Measurements from ENCODE around the gene DHRS12. TPM values are rescaled to one million over a fixed set of nuclear protein-coding genes. Genes with fewer than 3 reads are reported as not detected.

Gene DHRS12
- total RNA-seq, 1 experiment from 2014 or later = 14.1 TPM

GRCh38 chr13:51726446-51727193 lies 77.3 kb downstream of the DHRS12 start:
- Histone ChIP-seq H3K27me3 (replicated peaks; ENCODE audit: control insufficient read depth, insufficient read depth, low read length) (no peaks in the 10 kb centered on the region), H3K36me3 (ENCODE audit: control insufficient read depth, insufficient read depth, low read length) (no peaks in the 10 kb centered on the region), H3K9me3 (no peaks in the 10 kb centered on the region), H3K4me1 (peaks cover 12% of the 10 kb centered on the region; the same call in 1 of the 2 replicates), H3K4me3 (ENCODE audit: low read depth, low read length) (no peak overlapping the region)
- Mint-ChIP-seq H3K4me1 (ENCODE audit: low read depth, unreplicated experiment) (no peaks in the 10 kb centered on the region), H3K4me3 (ENCODE audit: unreplicated experiment) (no peak overlapping the region), H3K27ac (ENCODE audit: unreplicated experiment) (no peak overlapping the region), H3K27me3 (ENCODE audit: insufficient read depth, unreplicated experiment) (no peaks in the 10 kb centered on the region), H3K9me3 (ENCODE audit: unreplicated experiment) (no peaks in the 10 kb centered on the region), H3K36me3 (ENCODE audit: insufficient read depth, unreplicated experiment) (no peaks in the 10 kb centered on the region)
- no peak for TF ChIP-seq CTCF (IDR thresholded peaks at IDR 0.05; ENCODE audit: insufficient read depth in 1 of 2, low read depth in 1 of 2, low read length in 1 of 2, severe bottlenecking in 1 of 2, unreplicated experiment in 1 of 2)
- no peak for DNase-seq
- intact Hi-C loops (cut with micrococcal nuclease; ENCODE audit: unreplicated experiment) = no loop called here
- BruUV-seq (replicated peaks) = no TSS peak
- CTCF ChIA-PET = no interaction called here
- POLR2A ChIA-PET = no interaction called here

- Histone ChIP-seq H3K27me3 (replicated peaks; ENCODE audit: control insufficient read depth, insufficient read depth, low read length) (no peaks in the 10 kb centered on the region), H3K4me1 (0 out of 2 replicates have a peak, but pooled peaks cover 3% of the 10 kb centered on the region), H3K4me3 (ENCODE audit: low read depth, low read length) (no peak overlapping the region), H3K9me3 (no peaks in the 10 kb centered on the region), H3K36me3 (ENCODE audit: control insufficient read depth, insufficient read depth, low read length) (no peaks in the 10 kb centered on the region)
- Mint-ChIP-seq H3K36me3 (ENCODE audit: insufficient read depth, unreplicated experiment) (no peaks in the 10 kb centered on the region), H3K4me1 (ENCODE audit: low read depth, unreplicated experiment) (no peaks in the 10 kb centered on the region), H3K27ac (ENCODE audit: unreplicated experiment) (no peak overlapping the region), H3K9me3 (ENCODE audit: unreplicated experiment) (no peaks in the 10 kb centered on the region), H3K4me3 (ENCODE audit: unreplicated experiment) (no peak overlapping the region), H3K27me3 (ENCODE audit: insufficient read depth, unreplicated experiment) (no peaks in the 10 kb centered on the region)
- no TSS peak for BruUV-seq (replicated peaks)
- no peak for TF ChIP-seq CTCF (IDR thresholded peaks at IDR 0.05; ENCODE audit: insufficient read depth in 1 of 2, low read depth in 1 of 2, low read length in 1 of 2, severe bottlenecking in 1 of 2, unreplicated experiment in 1 of 2)
- no peak for DNase-seq
- intact Hi-C loops (cut with micrococcal nuclease; ENCODE audit: unreplicated experiment) = no loop called here
- ChIA-PET CTCF (no interaction called here), POLR2A (no interaction called here)
Measured at GRCh38 chr13:51724721-51725120, 79.2 kb downstream of the DHRS12 start.

GRCh38 chr13:51723529-51723928 lies 80.4 kb downstream of the DHRS12 start:
- ChIA-PET CTCF (no interaction called here), POLR2A (no interaction called here)
- Histone ChIP-seq H3K36me3 (ENCODE audit: control insufficient read depth, insufficient read depth, low read length) (no peaks in the 10 kb centered on the region), H3K4me3 (ENCODE audit: low read depth, low read length) (no peak overlapping the region), H3K9me3 (no peaks in the 10 kb centered on the region), H3K4me1 (no peaks in the 10 kb centered on the region), H3K27me3 (replicated peaks; ENCODE audit: control insufficient read depth, insufficient read depth, low read length) (no peaks in the 10 kb centered on the region)
- intact Hi-C loops (cut with micrococcal nuclease; ENCODE audit: unreplicated experiment) = no loop called here
- Mint-ChIP-seq H3K27ac (ENCODE audit: unreplicated experiment) (no peak overlapping the region), H3K27me3 (ENCODE audit: insufficient read depth, unreplicated experiment) (no peaks in the 10 kb centered on the region), H3K4me3 (ENCODE audit: unreplicated experiment) (no peak overlapping the region), H3K36me3 (ENCODE audit: insufficient read depth, unreplicated experiment) (no peaks in the 10 kb centered on the region), H3K4me1 (ENCODE audit: low read depth, unreplicated experiment) (no peaks in the 10 kb centered on the region), H3K9me3 (ENCODE audit: unreplicated experiment) (no peaks in the 10 kb centered on the region)
- TF ChIP-seq CTCF (IDR thresholded peaks at IDR 0.05; ENCODE audit: insufficient read depth in 1 of 2, low read depth in 1 of 2, low read length in 1 of 2, severe bottlenecking in 1 of 2, unreplicated experiment in 1 of 2) = no peak
- DNase-seq = no peak
- BruUV-seq (replicated peaks) = no TSS peak

All from Caco-2 (cell line).